HCT116 (cell line): Measurements from ENCODE around the gene CEP20. TPM values are rescaled to one million over a fixed set of nuclear protein-coding genes. Genes with fewer than 3 reads are reported as not detected.

Experiments used
- ATAC-seq: fragments of 200-7000 bp; cut with Tn5 transposase; 2 replicates; pipeline ENCODE4 v1.9.1; 2020; ENCODE audit warnings: mild to moderate bottlenecking, moderate library complexity
- BruUV-seq: library from RNA; stranded (reverse); fragments of 400-500 nt; replicated peaks from 2 replicates; lab custom pipeline; 2021; lab: Mats Ljungman, UMichigan
- CTCF ChIA-PET: fragments of 300-600 bp; sonication (Branson Sonifier 250); formaldehyde crosslinking; loops from one replicate; lab custom pipeline; 2021; ENCODE audit warnings: antibody characterized with exemption; lab: Charles Lee
- POLR2A ChIA-PET: fragments of 300-600, 350-600 bp; sonication (Branson Sonifier 250); formaldehyde crosslinking; loops from one replicate; lab custom pipeline; 2021; ENCODE audit warnings: antibody characterized with exemption; lab: Charles Lee
- RAD21 ChIA-PET, 2 experiments: fragments of 300-600 bp; sonication (Branson Sonifier 250); formaldehyde crosslinking; loops; one replicate each; lab custom pipeline; 2023; ENCODE audit warnings: low total read pairs in 2 of 2; ENCODE audit not compliant: uncharacterized antibody in 2 of 2, unreplicated experiment in 2 of 2, low non-redundant PET in 1 of 2; lab: Charles Lee
- DNase-seq: peaks from one replicate; pipeline ENCODE4 v3.0.0-alpha.2; 2010; ENCODE audit warnings: low read depth, low spot score
- H2AFZ ChIP-seq: fragments of 200-600 bp; shearing (Covaris generic), sonication (generic); 2 replicates; pipeline ENCODE4 v1.6.1; 2017; ENCODE audit warnings: low read depth, mixed run types, mixed read lengths, antibody characterized with exemption, low read length; ENCODE audit not compliant: poor library complexity, severe bottlenecking
- H3K27ac ChIP-seq: 2 replicates; pipeline ENCODE4 v1.5.1; 2012; ENCODE audit warnings: low read depth, low read length
- H3K27me3 ChIP-seq: fragments of 200-600 bp; sonication (generic); 2 replicates; pipeline ENCODE4 v1.6.1; 2016; ENCODE audit warnings: mixed run types, low read length, mixed read lengths; ENCODE audit not compliant: insufficient read depth
- H3K36me3 ChIP-seq, 2 experiments: fragments of 200-500 bp in 1 of 2; fragments of 200-600 bp in 1 of 2; sonication (Bioruptor generic) in 1 of 2; sonication (generic) in 1 of 2; 2 replicates each; pipeline versions ENCODE4 v1.5.1 to v1.6.1; 2014 to 2016; ENCODE audit warnings: low read length in 2 of 2, inconsistent platforms in 1 of 2, mixed read lengths in 1 of 2, mixed run types in 1 of 2; ENCODE audit not compliant: insufficient read depth in 2 of 2, control insufficient read depth in 1 of 2
- H3K4me1 ChIP-seq, 2 experiments: fragments of 200-600 bp in 1 of 2; sonication (generic) in 1 of 2; 2 replicates each; pipeline versions ENCODE4 v1.5.1 to v1.6.1; 2012 to 2017; ENCODE audit warnings: low read length in 2 of 2, inconsistent platforms in 1 of 2, mild to moderate bottlenecking in 1 of 2, mixed read lengths in 1 of 2, mixed run types in 1 of 2, moderate library complexity in 1 of 2; ENCODE audit not compliant: insufficient read depth in 2 of 2, control insufficient read depth in 1 of 2
- H3K4me2 ChIP-seq: fragments of 200-600 bp; sonication (generic); 2 replicates; pipeline ENCODE4 v1.6.1; 2017; ENCODE audit warnings: mixed run types, low read length, mixed read lengths
- H3K4me3 ChIP-seq, 2 experiments: fragments of 200-600 bp in 1 of 2; sonication (generic) in 1 of 2; replicated peaks in 1 of 2; 2 replicates each; pipeline ENCODE4 v1.5.1; 2011 to 2016; ENCODE audit warnings: low read length in 2 of 2, control low read depth in 1 of 2, low read depth in 1 of 2, mild to moderate bottlenecking in 1 of 2, mixed read lengths in 1 of 2, mixed run types in 1 of 2
- H3K79me2 ChIP-seq: fragments of 200-600 bp; sonication (generic); 2 replicates; pipeline ENCODE4 v1.6.1; 2017; ENCODE audit warnings: mild to moderate bottlenecking, mixed run types, low read length, moderate library complexity, mixed read lengths; ENCODE audit not compliant: insufficient read depth
- H3K9ac ChIP-seq: fragments of 200-600 bp; sonication (generic); 2 replicates; pipeline ENCODE4 v1.6.1; 2016; ENCODE audit warnings: low read length, mixed read lengths
- H3K9me2 ChIP-seq: fragments of 200-600 bp; sonication (generic), shearing (Covaris generic); 2 replicates; pipeline ENCODE4 v1.6.1; 2017; ENCODE audit warnings: mixed run types, mild to moderate bottlenecking, moderate library complexity; ENCODE audit not compliant: insufficient read depth
- H3K9me3 ChIP-seq, 2 experiments: fragments of 200-500 bp in 1 of 2; fragments of 200-600 bp in 1 of 2; sonication (Bioruptor generic) in 1 of 2; sonication (generic) in 1 of 2; 2 replicates each; pipeline ENCODE4 v1.6.1; 2014 to 2017; ENCODE audit warnings: low read length in 2 of 2, mixed read lengths in 2 of 2, inconsistent platforms in 1 of 2, low read depth in 1 of 2, mild to moderate bottlenecking in 1 of 2, mixed run types in 1 of 2, moderate library complexity in 1 of 2; ENCODE audit not compliant: control insufficient read depth in 1 of 2, insufficient read depth in 1 of 2
- H4K20me1 ChIP-seq: fragments of 200-600 bp; sonication (generic), shearing (Covaris generic); 2 replicates; pipeline ENCODE4 v1.6.1; 2017; ENCODE audit warnings: mixed run types, mild to moderate bottlenecking, moderate library complexity; ENCODE audit not compliant: insufficient read depth
- EZH2 ChIP-seq: fragments of 200-600 bp; sonication (generic); IDR thresholded peaks from 2 replicates; pipeline ENCODE4 v1.6.1; 2017; ENCODE audit warnings: antibody characterized with exemption, mixed run types
- FOSL1 ChIP-seq: IDR thresholded peaks from 2 replicates; pipeline ENCODE4 v1.6.1; 2012; ENCODE audit warnings: low read depth
- JUND ChIP-seq: IDR thresholded peaks from 2 replicates; pipeline ENCODE4 v1.6.1; 2012
- POLR2A ChIP-seq: IDR thresholded peaks from 2 replicates; pipeline ENCODE4 v1.7.0; 2011; ENCODE audit warnings: borderline replicate concordance; ENCODE audit not compliant: insufficient read depth, insufficient read length; ENCODE audit errors: extremely low read depth
- POLR2AphosphoS5 ChIP-seq: IDR thresholded peaks from 2 replicates; pipeline ENCODE4 v1.6.1; 2011; ENCODE audit warnings: mild to moderate bottlenecking, low read depth, low read length, moderate library complexity
- SP1 ChIP-seq: IDR thresholded peaks from 2 replicates; pipeline ENCODE4 v1.6.1; 2012; ENCODE audit warnings: low read depth
- YY1 ChIP-seq: IDR thresholded peaks from 2 replicates; pipeline ENCODE4 v1.6.1; 2011; ENCODE audit warnings: low read length, low read depth, moderate library complexity, mild to moderate bottlenecking; ENCODE audit not compliant: insufficient replicate concordance; ENCODE audit errors: extremely low read depth
- intact Hi-C: fragments of 100-400 bp; cut with micrococcal nuclease; formaldehyde crosslinking; loops from 2 replicates; pipeline ENCODE4 v1.10.0; 2022
- total RNA-seq: library from RNA; stranded (reverse); gene quantifications from one replicate; pipeline ENCODE4 v1.2.1, GENCODE V29; 2021; ENCODE audit not compliant: unreplicated experiment
- TF ChIP-seq, protein P1 (sequence below): IDR thresholded peaks from 2 replicates; pipeline ENCODE4 v1.6.1; 2012
- TF ChIP-seq, protein P2 (sequence below): IDR thresholded peaks from 2 replicates; pipeline ENCODE4 v1.6.1; 2012; ENCODE audit warnings: low read depth

The CEP20 gene
- total RNA-seq, 1 experiment from 2014 or later, result 67.7 TPM

DNA sequence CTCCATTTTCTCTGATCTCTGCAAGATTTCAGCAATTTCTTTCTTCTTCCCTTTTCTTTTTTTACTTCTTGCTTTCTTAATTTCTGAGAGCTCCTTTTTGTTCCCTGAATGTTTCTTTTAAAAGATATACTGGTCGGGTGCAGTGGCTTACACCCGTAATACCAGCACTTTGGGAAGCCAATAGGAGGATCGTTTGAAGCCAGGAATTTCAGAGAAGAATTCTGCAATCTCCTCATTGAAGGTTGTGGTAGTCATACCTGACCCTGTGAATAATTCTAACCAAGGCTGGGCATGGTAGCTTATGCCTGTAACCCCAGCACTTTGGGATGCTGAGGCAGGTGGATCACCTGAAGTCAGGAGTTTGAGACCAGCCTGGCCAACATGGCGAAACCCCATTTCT is 45.4 kb upstream of the CEP20 start (continued):
- TF ChIP-seq JUND, result no peak
- TF ChIP-seq, protein P1, sequence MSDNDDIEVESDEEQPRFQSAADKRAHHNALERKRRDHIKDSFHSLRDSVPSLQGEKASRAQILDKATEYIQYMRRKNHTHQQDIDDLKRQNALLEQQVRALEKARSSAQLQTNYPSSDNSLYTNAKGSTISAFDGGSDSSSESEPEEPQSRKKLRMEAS, result no peak

DNA sequence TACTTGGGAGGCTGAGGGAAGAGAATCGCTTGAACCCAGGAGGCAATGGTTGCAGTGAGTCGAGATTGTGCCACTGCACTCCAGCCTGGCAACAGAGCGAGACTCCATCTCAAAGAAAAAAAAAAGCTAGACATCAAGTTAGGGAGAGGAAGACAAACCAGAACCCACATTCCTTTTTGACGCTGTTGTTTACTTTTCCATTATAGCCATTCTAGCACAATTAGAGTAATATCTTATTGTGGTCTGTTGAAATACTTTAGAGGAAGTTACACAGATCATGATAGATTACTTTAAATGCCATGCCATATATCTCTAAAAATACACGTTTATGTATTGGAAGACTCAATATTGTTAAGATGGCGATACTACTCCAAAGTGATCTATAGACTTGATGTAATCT is 44.5 kb upstream of the CEP20 start:
- H4K20me1 ChIP-seq, result no peaks in the 10 kb centered on the region
- peaks cover 6% of the 10 kb centered on the region in 2 experiments; a peak in 2 of 4 replicates for H3K9me3 ChIP-seq
- CTCF ChIA-PET, result no interaction called here
- no peak for DNase-seq
- intact Hi-C loops, result no loop called here
- H3K9me2 ChIP-seq, result no peaks in the 10 kb centered on the region
- H3K79me2 ChIP-seq, result no peaks in the 10 kb centered on the region
- no peaks in the 10 kb centered on the region for H3K27me3 ChIP-seq
- no TSS peak for BruUV-seq
- no peak overlapping the region for H3K4me2 ChIP-seq
- H2AFZ ChIP-seq, result no peak overlapping the region
- H3K4me3 ChIP-seq, result no peak overlapping the region
- RAD21 ChIA-PET, result no interaction called here
- H3K27ac ChIP-seq, result no peak overlapping the region
- TF ChIP-seq, protein P2, sequence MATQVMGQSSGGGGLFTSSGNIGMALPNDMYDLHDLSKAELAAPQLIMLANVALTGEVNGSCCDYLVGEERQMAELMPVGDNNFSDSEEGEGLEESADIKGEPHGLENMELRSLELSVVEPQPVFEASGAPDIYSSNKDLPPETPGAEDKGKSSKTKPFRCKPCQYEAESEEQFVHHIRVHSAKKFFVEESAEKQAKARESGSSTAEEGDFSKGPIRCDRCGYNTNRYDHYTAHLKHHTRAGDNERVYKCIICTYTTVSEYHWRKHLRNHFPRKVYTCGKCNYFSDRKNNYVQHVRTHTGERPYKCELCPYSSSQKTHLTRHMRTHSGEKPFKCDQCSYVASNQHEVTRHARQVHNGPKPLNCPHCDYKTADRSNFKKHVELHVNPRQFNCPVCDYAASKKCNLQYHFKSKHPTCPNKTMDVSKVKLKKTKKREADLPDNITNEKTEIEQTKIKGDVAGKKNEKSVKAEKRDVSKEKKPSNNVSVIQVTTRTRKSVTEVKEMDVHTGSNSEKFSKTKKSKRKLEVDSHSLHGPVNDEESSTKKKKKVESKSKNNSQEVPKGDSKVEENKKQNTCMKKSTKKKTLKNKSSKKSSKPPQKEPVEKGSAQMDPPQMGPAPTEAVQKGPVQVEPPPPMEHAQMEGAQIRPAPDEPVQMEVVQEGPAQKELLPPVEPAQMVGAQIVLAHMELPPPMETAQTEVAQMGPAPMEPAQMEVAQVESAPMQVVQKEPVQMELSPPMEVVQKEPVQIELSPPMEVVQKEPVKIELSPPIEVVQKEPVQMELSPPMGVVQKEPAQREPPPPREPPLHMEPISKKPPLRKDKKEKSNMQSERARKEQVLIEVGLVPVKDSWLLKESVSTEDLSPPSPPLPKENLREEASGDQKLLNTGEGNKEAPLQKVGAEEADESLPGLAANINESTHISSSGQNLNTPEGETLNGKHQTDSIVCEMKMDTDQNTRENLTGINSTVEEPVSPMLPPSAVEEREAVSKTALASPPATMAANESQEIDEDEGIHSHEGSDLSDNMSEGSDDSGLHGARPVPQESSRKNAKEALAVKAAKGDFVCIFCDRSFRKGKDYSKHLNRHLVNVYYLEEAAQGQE, result no peak
- no peak for TF ChIP-seq EZH2
- no peak for TF ChIP-seq SP1
- no peak for TF ChIP-seq FOSL1
- no peak for TF ChIP-seq POLR2AphosphoS5
- no peak for TF ChIP-seq POLR2A
- no peak for TF ChIP-seq YY1
- no peak for ATAC-seq
- H3K36me3 ChIP-seq, result no peaks in the 10 kb centered on the region
- POLR2A ChIA-PET, result interaction anchor here (1.0 kb wide), 1 partner anchor 12 kb away, joined by 4 read pairs; no protein-coding TSS in a partner anchor
- no peak overlapping the region for H3K9ac ChIP-seq
- peaks cover 0 to 4% of the 10 kb centered on the region in 2 experiments; a peak in 2 of 4 replicates for H3K4me1 ChIP-seq
